Loucy (cell line): ENCODE data around the gene ATG7.

Experiments
- H2AFZ ChIP-seq: fragments of 200-600 bp; sonication (generic); 2 replicates; pipeline ENCODE4 v1.6.0; 2016; ENCODE audit warnings: antibody characterized with exemption, mild to moderate bottlenecking, low read length, moderate library complexity
- H3F3A ChIP-seq: fragments of 200-600 bp; 2 replicates; pipeline ENCODE4 v1.6.0; 2016; ENCODE audit warnings: antibody characterized with exemption, low read depth, mild to moderate bottlenecking
- H3K27me3 ChIP-seq: fragments of 200-600 bp; sonication (generic); 2 replicates; pipeline ENCODE4 v1.6.1; 2014; ENCODE audit warnings: low read length, mild to moderate bottlenecking; ENCODE audit not compliant: insufficient read depth, poor library complexity, severe bottlenecking
- H3K36me3 ChIP-seq: fragments of 200-600 bp; sonication (generic); 2 replicates; pipeline ENCODE4 v1.6.1; 2016; ENCODE audit warnings: low read length; ENCODE audit not compliant: insufficient read depth
- H3K4me1 ChIP-seq: fragments of 200-600 bp; sonication (generic); 2 replicates; pipeline ENCODE4 v1.5.1; 2014; ENCODE audit warnings: low read length, mild to moderate bottlenecking; ENCODE audit not compliant: insufficient read depth, poor library complexity, severe bottlenecking
- H3K4me2 ChIP-seq: fragments of 200-600 bp; sonication (generic); 2 replicates; pipeline ENCODE4 v1.6.0; 2014; ENCODE audit warnings: antibody characterized with exemption, low read length, low read depth, mild to moderate bottlenecking; ENCODE audit not compliant: poor library complexity, severe bottlenecking
- H3K4me3 ChIP-seq: fragments of 200-600 bp; sonication (generic); 2 replicates; pipeline ENCODE4 v1.5.1; 2014; ENCODE audit warnings: low read length, mild to moderate bottlenecking, mixed read lengths; ENCODE audit not compliant: poor library complexity, severe bottlenecking
- H3K79me2 ChIP-seq: fragments of 200-600 bp; sonication (generic); 2 replicates; pipeline ENCODE4 v1.6.1; 2014; ENCODE audit warnings: low read length; ENCODE audit not compliant: insufficient read depth
- H3K9ac ChIP-seq: fragments of 200-600 bp; sonication (generic); 2 replicates; pipeline ENCODE4 v1.6.0; 2014; ENCODE audit warnings: mild to moderate bottlenecking, low read depth, low read length, moderate library complexity; ENCODE audit not compliant: poor library complexity, severe bottlenecking
- H3K9me2 ChIP-seq: fragments of 200-600 bp; sonication (generic); replicated peaks from 2 replicates; pipeline ENCODE4 v1.6.1; 2016; ENCODE audit warnings: low read depth, low read length, mixed read lengths
- H3K9me3 ChIP-seq: fragments of 200-600 bp; sonication (generic); 2 replicates; pipeline ENCODE4 v1.6.1; 2014; ENCODE audit warnings: mild to moderate bottlenecking, antibody characterized with exemption, low read length, low read depth; ENCODE audit not compliant: insufficient read depth
- H4K20me1 ChIP-seq: fragments of 200-600 bp; sonication (generic); 2 replicates; pipeline ENCODE4 v1.6.0; 2014; ENCODE audit warnings: antibody characterized with exemption, low read length, mild to moderate bottlenecking; ENCODE audit not compliant: insufficient read depth, poor library complexity, severe bottlenecking
- CTCF ChIP-seq: fragments of 200-600 bp; sonication (generic); conservative IDR thresholded peaks from 2 replicates; pipeline ENCODE4 v1.5.1; 2014; ENCODE audit warnings: mild to moderate bottlenecking, antibody characterized with exemption, low read length
- EZH2phosphoT487 ChIP-seq: fragments of 200-600 bp; IDR thresholded peaks from 2 replicates; pipeline ENCODE4 v1.6.1; 2018; ENCODE audit warnings: antibody characterized with exemption, mild to moderate bottlenecking, moderate library complexity, borderline replicate concordance

The ATG7 gene

DNA sequence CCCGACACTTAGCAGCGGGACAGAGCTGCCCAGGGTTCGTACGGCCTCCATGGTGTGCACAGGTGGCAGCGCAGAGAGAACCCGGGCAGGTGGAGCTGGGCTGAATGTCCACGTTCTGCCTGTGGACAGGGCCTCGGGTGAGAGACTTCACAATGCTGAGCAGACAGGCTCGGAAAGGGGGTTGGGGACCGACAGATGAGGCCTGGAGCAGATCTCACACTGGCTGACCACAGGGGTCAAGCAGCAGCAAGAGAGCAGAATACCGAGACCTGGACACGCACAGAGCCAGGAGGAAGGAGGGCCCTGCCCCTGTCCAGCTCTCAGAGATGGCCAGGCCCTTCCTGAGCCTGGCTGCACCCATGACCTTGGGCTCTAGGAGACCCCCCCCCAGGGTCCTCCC lies 288.5 kb downstream of the ATG7 start:
- peaks cover 99% of the 10 kb centered on the region; the same call in 1 of the 2 replicates for H3K36me3 ChIP-seq
- H3F3A ChIP-seq = no peaks in the 10 kb centered on the region
- no peaks in the 10 kb centered on the region for H3K9me2 ChIP-seq
- no peak overlapping the region for H3K9ac ChIP-seq
- peaks cover 79% of the 10 kb centered on the region for H4K20me1 ChIP-seq
- H3K9me3 ChIP-seq = no peaks in the 10 kb centered on the region
- no peaks in the 10 kb centered on the region for H3K4me1 ChIP-seq
- no peak overlapping the region for H3K4me3 ChIP-seq
- no peak overlapping the region for H2AFZ ChIP-seq
- H3K4me2 ChIP-seq = no peak overlapping the region
- peaks cover 85% of the 10 kb centered on the region for H3K79me2 ChIP-seq
- no peak for TF ChIP-seq EZH2phosphoT487
- TF ChIP-seq CTCF = no peak
- no peaks in the 10 kb centered on the region for H3K27me3 ChIP-seq

- Histone ChIP-seq H3K4me3 (no peak overlapping the region), H3K9me2 (no peaks in the 10 kb centered on the region), H2AFZ (no peak overlapping the region), H3K4me2 (no peak overlapping the region), H3F3A (no peaks in the 10 kb centered on the region), H3K9me3 (no peaks in the 10 kb centered on the region), H4K20me1 (peaks cover 79% of the 10 kb centered on the region), H3K79me2 (peaks cover 85% of the 10 kb centered on the region), H3K4me1 (no peaks in the 10 kb centered on the region), H3K27me3 (no peaks in the 10 kb centered on the region), H3K36me3 (peaks cover 98% of the 10 kb centered on the region; the same call in 1 of the 2 replicates), H3K9ac (no peak overlapping the region)
- TF ChIP-seq CTCF = no peak
- no peak for TF ChIP-seq EZH2phosphoT487
These were observed 290.2 kb downstream of the ATG7 start for GRCh38 chr3:11562277-11562881.

DNA sequence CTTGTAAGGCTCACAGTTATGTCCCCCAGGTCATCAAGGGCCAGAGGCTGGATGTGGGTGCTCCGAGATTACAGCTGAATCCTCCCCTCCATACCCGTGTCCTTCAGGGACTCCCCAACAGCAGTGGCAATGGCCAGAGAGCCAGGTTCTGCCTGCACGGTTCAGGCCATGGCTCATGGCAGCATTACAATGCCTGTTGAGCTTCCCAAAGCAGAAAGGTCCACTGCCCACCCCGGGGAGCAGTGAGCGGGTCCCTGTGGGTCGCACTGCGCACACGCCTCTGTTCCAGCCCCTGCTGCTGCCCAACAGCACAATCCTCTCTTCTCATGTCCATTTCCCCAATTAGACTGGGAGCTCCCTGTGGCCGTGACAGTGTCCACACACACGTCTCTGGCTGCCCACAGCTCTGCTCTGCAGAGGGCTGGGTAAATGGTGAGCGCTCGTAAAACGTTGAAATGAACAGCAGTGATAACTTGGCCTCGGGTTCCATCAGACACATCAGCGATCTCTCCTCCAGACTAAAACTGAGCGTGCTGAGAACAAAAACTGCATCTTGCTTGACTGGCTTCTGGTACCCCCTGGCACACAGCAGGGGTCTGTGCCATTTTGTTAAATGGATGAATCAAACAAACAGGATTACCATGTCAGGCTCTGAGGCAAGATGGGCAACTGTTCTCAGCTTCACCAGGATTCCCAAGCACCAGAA lies 291.1 kb downstream of the ATG7 start:
- Histone ChIP-seq H3K36me3 (peaks cover 98% of the 10 kb centered on the region; the same call in 1 of the 2 replicates), H3K4me3 (no peak overlapping the region), H3F3A (no peaks in the 10 kb centered on the region), H3K79me2 (peaks cover 93% of the 10 kb centered on the region), H3K4me1 (no peaks in the 10 kb centered on the region), H2AFZ (no peak overlapping the region), H3K27me3 (no peaks in the 10 kb centered on the region), H3K9me2 (no peaks in the 10 kb centered on the region), H3K9ac (no peak overlapping the region), H4K20me1 (peaks cover 79% of the 10 kb centered on the region), H3K9me3 (no peaks in the 10 kb centered on the region), H3K4me2 (no peak overlapping the region)
- no peak for TF ChIP-seq EZH2phosphoT487
- no peak for TF ChIP-seq CTCF
